GM19452 (cell line): ENCODE measurements around the gene ANKMY1.

ENCODE experiments used
- ATAC-seq: cut with Tn5 transposase; IDR thresholded peaks from one replicate; pipeline ENCODE4 v1.9.1; 2021; ENCODE audit not compliant: unreplicated experiment

ANKMY1 gene

GRCh38 chr2:240581811-240582210 lies 24.0 kb upstream of the ANKMY1 start:
- ATAC-seq, result no peak

- no peak for ATAC-seq
Observed at GRCh38 chr2:240579771-240580614, 22.2 kb upstream of the ANKMY1 start.

GRCh38 chr2:240579071-240579762 lies 21.4 kb upstream of the ANKMY1 start:
- no peak for ATAC-seq

GRCh38 chr2:240578488-240578887 lies 20.7 kb upstream of the ANKMY1 start:
- no peak for ATAC-seq

GRCh38 chr2:240578110-240578450 lies 20.3 kb upstream of the ANKMY1 start:
- no peak for ATAC-seq

GRCh38 chr2:240577281-240578109 lies 19.7 kb upstream of the ANKMY1 start:
- no peak for ATAC-seq

GRCh38 chr2:240576436-240577205 lies 18.8 kb upstream of the ANKMY1 start:
- no peak for ATAC-seq

GRCh38 chr2:240576036-240576435 lies 18.2 kb upstream of the ANKMY1 start:
- no peak for ATAC-seq

GRCh38 chr2:240575101-240575965 lies 17.5 kb upstream of the ANKMY1 start:
- no peak for ATAC-seq

GRCh38 chr2:240574386-240575100 lies 16.8 kb upstream of the ANKMY1 start:
- no peak for ATAC-seq

- ATAC-seq, result no peak
Observed at GRCh38 chr2:240573516-240574385, 16.0 kb upstream of the ANKMY1 start.

GRCh38 chr2:240573071-240573515 lies 15.3 kb upstream of the ANKMY1 start:
- no peak for ATAC-seq

GRCh38 chr2:240572141-240573031 lies 14.6 kb upstream of the ANKMY1 start:
- no peak for ATAC-seq

GRCh38 chr2:240571314-240571973 lies 13.7 kb upstream of the ANKMY1 start:
- no peak for ATAC-seq

- no peak for ATAC-seq
Observed at GRCh38 chr2:240570531-240571313, 12.9 kb upstream of the ANKMY1 start.

GRCh38 chr2:240569998-240570530 lies 12.3 kb upstream of the ANKMY1 start:
- no peak for ATAC-seq
